HG03159 (cell line): ENCODE results near the gene SUCO.
"Not testable (repeated sequence)": the region's sequence is repeated elsewhere in the genome, so short reads cannot be mapped to it uniquely, and the experiment has no call there.

Experiments
- ATAC-seq: cut with Tn5 transposase; IDR thresholded peaks from one replicate; pipeline ENCODE4 v1.9.1; 2021; ENCODE audit warnings: mild to moderate bottlenecking, moderate library complexity; ENCODE audit not compliant: unreplicated experiment

SUCO gene, protein sequence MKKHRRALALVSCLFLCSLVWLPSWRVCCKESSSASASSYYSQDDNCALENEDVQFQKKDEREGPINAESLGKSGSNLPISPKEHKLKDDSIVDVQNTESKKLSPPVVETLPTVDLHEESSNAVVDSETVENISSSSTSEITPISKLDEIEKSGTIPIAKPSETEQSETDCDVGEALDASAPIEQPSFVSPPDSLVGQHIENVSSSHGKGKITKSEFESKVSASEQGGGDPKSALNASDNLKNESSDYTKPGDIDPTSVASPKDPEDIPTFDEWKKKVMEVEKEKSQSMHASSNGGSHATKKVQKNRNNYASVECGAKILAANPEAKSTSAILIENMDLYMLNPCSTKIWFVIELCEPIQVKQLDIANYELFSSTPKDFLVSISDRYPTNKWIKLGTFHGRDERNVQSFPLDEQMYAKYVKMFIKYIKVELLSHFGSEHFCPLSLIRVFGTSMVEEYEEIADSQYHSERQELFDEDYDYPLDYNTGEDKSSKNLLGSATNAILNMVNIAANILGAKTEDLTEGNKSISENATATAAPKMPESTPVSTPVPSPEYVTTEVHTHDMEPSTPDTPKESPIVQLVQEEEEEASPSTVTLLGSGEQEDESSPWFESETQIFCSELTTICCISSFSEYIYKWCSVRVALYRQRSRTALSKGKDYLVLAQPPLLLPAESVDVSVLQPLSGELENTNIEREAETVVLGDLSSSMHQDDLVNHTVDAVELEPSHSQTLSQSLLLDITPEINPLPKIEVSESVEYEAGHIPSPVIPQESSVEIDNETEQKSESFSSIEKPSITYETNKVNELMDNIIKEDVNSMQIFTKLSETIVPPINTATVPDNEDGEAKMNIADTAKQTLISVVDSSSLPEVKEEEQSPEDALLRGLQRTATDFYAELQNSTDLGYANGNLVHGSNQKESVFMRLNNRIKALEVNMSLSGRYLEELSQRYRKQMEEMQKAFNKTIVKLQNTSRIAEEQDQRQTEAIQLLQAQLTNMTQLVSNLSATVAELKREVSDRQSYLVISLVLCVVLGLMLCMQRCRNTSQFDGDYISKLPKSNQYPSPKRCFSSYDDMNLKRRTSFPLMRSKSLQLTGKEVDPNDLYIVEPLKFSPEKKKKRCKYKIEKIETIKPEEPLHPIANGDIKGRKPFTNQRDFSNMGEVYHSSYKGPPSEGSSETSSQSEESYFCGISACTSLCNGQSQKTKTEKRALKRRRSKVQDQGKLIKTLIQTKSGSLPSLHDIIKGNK (N-terminal part only)

DNA sequence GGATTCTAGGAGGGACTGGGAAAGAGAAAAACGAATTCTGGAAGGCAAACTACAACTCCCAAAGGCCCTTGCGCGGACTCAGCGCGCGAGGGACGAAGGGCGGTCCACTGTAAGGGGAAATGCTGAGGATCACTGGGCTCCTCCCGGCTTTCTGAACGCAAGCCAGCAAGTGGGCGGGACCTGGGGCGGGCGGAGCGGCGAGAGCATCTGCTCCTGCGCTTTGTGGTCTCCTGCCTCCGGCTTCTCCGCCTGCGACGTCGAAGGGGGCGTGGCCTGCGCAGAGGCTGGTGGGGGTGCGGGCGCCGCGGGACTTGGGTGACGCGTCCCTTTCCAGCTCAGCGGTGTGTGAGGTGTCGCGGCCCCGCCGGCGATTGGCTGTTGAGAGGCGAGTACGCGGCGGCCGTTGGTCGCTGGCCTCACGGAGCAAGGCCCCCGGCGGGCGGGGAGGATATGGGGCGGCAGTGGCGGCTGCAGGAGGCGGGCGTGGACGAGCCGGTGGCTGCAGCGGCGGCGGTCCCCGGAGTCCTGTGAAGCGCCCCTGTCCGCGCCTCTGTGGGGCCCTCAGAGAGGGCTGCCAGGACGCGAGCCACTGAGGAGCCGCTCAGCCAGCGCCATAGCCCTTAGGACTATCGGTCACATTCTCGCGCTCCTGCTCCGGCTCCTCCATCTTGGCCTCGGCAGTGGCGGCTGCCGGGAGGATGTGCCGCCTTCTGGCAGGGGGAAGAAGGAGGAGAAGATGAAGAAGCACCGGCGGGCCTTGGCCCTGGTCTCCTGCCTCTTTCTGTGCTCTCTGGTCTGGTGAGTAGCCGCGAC is at the start of gene SUCO:
Gene SUCO (plus strand): TSS at position 451 of the 813 bp plus-strand sequence. CDS start 286 bp downstream, at position 737.
- peak; percentile 83 for ATAC-seq

DNA sequence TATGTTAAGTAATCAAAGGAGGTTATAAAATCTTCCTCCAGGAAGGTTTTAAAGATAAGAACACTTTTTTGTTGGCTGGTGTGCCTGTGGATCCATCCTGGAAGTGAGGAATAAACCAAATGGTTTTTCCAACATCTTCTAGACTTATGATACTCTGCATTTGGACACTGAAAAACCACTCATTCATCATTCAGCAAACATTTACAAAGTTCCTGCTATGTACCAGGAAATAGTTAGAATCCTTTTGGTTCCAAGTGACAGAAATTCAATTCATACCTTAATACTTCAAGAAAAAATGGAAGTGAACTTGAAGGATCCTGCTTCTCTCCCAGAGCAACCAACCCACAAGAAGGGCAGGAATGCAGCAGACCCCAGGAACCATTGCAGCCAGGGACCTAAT is 49.5 kb upstream of the SUCO start:
- no peak for ATAC-seq

DNA sequence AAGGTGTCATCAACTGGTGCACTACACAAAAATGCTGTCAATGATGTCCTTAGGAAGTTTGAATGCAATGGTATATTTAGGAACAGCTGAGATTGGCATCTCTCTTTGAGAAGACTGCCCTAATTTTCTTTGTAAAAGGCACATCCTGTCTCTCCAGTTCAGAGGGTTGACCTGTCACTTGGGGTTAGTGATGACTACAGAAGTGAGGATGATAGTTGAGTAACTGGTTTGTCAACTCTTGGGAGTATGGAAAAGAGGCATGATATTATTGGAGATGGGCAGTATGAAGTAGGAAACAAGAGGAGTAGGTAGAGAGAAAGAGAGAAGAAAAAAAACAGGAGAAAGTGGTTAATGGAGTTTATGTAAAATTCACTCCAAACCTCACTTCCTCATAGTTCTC is 48.7 kb upstream of the SUCO start:
- ATAC-seq: no peak

DNA sequence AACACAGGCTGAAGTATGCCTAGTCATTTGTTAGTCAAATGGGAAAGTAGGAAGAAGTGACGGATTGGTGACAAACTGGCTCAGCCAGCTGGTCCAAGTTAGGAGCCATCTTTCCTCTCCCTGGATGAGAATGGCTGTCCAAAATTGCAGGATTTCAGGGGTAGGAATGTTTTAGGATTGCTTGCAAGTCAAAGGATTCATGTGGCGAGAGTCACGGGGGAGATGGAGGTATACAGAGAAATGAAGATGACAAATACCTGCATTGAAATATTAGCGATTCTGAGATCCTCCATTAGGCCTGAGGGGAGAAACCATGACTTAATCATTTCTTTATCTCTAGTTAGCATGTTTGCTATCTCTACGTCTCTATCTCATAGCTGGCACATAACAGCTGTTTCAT is 47.3 kb upstream of the SUCO start:
- ATAC-seq: no peak

DNA sequence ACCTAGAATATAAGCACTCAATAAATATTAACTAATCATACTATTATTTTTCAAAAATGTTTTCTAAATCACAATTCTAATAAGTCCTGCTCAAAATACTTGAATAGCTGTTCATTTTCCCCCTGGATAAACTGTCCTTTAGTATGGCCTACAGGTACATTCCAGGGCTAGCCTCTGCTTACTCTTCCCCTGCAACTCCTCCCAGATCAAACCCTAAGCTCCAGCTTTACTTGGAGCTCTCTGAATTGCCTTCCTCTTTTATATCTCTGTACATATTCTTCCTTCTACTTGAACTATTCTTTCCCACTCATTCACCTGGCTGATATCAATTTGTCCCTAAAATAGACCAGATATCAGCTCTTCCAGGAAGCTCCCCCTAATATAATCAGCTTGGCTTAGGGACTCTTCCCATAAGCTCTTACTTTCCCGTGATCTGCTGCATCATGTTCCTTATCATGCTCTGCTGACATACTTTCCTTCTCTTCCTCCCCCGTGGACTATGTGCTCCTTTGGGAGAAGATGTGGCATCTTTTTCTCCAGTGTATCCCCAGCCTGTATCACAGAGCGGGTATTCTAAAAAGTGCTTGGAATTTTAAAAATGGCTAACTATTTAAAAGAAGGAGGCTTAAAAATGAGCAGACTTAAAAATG is 46.0 kb upstream of the SUCO start:
- ATAC-seq: no peak

DNA sequence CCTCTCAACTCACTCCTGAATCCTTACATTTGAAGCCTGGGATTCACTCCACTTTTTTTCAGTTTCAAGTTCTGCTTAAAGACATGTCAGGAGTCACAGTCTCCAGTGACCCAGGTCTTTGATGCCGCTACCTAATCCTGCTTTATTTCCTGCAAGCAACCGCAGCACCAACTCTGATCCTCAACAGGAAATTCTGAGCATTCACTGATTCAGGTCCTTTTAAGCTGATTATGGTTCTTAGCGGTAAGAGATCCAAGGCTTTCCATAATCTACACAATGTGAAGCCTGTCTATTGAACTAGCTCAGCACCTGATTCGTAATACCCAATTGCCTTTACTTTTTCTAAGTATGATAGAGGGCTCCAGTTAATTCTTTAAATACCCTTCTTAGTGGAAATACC is 45.4 kb upstream of the SUCO start:
- no peak for ATAC-seq

DNA sequence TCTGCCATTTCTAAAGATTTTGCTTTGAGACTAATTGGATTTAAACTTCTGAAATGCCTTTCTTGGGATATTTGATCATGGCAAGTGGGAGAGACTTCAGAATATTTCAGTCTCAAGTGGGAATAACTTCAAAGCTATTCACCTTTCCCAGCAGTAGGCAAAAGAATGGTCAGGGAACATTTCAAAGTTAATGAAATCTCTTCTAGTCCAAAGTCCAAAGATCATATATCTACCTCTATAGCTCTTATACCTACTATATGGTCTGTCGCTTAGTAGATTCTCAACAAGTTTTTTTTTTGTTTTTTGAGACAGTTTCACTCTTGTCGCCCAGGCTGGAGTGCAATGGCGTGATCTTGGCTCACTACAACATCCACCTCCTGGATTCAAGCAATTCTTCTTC is 44.6 kb upstream of the SUCO start:
- no peak for ATAC-seq

DNA sequence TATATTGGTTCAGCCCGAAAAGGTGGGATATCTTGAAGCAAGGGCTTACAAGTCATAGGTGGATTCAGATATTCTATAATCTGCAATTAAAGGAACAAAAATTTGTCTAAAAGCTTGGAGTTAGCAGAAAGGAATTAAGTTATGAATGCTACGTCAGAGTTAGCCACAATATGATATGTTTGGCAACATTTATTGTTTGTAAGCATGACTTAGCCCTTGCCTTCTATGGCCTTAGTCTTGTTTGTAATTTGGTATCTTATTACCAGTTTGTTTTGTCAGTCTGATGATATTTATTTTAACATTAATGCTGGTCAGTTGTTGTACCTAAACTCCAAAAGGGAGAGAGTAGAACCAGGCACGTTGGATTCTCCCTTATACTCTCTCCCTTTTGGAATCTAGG is 43.1 kb upstream of the SUCO start:
- ATAC-seq: no peak

DNA sequence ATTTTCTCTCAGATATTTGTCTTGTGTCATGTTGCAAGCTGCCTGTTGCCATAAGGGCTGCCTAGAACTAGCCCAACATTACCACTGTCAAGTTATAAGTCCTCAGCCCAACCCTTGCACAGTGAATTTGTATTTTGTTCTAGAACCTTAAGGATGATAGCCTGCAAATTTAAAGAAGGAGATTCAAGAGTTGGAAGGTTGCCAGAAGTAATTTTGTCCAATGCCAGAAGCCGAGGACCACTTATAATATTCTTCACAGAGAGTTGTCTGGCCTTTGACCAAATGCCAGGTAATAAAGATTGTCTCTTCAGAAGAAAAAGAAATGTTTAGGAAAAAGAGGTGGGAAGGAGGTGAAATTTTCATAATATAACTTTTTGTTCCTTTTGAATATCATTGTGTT is 40.5 kb upstream of the SUCO start:
- ATAC-seq: no peak

DNA sequence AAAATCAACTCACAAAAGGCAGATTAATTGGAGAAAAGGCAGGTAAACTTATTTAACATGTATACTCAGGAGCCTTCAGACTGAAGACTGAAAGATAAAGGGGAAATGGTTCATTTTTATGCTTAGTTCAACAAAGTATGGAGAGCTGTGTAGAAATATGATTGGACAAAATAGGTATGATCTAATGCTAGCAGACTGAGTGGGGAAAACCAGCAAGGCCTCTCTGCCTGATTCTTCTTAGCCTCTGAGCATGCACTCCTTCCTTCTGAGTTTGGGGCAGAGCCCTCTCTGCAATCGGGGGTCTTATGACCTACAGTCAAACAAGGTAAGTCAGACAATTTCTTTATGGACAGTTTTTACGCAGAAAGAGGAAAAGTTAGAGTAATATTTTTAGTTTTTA is 38.8 kb upstream of the SUCO start:
- no peak for ATAC-seq

DNA sequence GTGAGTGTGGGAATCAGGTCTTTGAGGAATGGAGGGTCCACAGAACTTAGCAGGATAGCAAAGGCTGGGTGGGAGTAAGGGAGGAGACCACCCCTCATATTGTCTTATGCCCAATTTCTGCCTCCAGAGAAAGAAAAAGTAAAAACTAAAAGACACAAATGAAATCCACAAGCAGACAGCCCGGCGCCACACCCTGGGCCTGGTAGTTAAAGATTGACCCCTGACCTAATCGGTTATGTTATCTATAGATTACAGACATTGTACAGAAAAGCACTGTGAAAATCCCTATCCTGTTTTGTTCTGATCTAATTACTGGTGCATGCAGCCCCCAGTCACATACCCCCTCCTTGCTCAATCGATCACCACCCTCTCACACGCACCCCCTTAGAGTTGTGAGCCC is 36.8 kb upstream of the SUCO start:
- not testable (repeated sequence) for ATAC-seq

DNA sequence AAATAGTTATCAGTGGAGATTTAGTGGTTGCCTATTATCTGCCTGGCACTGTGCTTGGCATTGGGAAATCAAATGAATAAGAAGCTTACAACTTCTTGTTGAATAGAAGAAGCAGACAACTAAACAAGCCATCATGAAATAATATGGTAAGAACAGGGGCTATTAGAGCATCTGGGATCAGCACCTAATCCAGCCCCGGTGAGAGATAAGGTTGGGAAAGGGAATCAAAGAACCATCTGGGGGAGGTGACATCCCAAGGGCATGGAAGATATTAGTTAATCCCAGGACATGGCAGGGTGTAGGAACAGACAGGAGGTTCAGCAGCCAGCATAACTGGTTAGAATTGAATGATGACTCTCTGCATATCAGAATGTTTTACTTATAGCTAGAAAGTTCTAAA is 36.3 kb upstream of the SUCO start:
- no peak for ATAC-seq

DNA sequence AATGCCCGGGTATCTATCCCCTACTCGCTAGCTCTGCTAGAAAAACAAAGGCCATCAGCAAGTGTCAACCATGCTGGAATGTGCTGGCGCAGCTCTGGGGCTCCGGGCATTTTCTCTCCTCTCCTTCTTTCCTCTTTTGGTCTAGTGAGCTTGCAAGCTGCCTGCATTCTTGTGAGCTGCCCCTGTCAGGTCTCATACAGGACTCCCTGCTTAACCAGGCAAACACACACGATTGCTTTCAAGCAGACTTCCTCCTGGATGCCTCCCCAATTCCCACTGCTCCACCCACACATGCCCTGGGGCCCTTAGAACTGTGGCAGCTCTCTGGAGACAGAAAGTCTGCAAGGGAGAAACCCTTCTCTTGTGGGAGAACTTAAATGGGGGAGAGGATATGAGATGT is 35.7 kb upstream of the SUCO start:
- no peak for ATAC-seq

DNA sequence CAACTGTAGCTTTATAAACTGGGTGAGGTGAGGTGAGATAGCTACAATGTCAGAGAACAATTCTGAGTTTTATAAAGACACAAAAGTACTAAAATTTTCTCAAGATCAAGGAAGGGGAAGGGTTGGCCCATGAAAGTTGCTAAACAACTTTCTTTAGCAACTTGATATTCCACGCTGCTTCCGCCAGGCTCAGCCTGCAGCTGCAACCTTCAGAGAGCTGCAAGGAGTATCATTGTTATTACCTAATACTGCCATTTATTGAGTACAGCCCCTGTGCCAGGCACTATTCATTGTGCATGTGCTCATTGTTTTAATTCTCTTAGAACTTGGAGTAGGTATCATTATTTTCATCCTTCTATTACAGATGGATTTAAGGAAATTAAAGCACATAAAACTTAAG is 34.1 kb upstream of the SUCO start:
- no peak for ATAC-seq

DNA sequence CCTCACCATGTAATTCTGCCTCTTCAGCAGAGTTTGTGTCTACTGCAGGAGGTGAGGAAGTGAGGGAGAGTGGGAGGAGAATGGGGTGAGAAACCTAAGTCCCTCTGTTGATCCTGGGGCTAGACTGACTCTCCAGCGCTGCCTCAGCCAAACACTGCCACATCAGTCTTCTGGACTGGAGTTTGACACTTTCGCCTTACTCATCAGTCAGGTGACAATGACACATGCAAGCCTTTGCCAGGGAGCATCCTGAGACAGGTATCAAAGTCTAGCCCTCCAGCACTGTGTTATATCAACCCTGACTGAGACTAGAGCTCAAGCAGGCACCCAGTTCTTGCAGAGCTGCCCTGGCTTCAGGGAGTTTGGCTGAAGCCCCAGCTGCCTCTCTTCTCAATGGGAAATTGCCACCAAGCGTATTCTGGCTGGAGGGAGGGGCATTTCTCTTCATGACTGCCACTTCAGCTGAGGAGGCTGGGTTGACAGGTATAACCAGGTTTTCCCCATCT is 33.3 kb upstream of the SUCO start:
- no peak for ATAC-seq

DNA sequence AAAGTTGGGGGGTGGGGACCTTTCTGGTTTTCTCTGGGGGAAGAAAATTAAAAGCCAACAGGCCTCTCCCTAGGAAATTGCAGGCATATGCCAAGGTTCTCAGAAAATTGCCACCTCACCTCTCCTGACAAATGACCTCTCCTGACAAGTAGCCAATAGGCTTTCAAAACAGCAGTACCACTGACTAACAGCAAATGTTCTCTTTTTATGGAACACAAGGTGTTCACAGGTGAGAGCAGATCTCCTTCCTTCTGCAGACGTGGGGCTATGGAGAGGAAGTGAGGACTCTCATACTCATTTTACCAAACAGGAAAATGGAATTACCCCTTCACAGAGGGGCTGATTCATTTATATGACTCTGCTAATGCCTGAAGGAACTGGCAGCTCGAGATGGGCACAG is 32.7 kb upstream of the SUCO start:
- ATAC-seq: no peak

DNA sequence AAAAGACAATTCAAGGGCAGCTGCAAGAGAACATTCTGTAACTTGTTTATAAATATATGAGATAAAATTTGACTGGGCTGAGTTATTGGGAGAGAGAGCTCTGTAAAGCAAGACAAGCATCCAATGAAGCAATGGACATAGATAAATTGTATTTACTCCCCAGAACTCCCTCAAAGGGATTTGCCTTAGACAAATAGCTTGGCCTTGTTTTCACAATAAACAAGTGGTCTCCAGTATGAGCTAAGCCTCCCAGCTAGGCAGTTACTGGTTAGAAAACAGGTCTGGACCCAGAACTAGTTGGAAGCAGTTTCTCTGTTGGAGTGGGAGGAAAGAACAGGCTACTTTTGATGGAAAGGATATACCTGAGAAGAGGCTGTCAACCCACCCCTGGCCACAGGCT is 25.2 kb upstream of the SUCO start:
- no peak for ATAC-seq

DNA sequence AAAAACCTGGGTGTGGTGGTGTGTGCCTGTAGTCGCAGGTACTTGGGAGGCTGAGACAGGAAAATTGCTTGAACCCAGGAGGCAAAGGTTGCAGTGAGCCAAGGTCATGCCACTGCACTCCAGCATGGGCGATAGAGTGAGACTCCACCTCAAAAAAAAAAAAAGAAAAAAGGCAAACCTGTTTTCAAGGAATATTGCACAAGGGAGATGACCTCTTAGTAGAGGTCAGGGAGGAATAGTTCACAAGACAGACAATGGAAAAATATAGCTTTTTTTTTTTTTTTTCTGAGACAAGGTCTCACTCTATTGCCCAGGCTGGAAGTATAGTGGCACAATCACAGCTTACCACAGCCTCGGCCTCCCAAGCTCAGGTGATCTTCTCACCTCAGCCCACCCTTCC is 22.5 kb upstream of the SUCO start:
- no peak for ATAC-seq

DNA sequence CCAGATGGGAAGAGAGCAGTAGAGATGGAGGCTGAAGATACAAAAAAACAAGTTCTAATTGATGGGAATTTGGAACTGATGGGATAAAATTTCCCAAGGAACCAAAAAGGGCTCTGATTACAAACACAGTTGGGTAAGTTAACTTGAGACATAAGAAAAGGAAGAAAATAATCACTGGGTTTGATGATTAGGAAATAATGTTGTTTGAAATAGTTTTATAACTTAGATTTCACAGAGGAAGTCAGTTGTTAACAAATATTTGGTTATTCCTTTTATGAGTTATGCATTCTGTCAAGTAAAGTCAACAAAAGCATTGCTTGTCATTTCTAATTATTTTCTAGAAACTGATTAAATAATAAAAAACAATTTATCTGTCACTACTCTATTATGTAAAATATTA is 20.4 kb upstream of the SUCO start:
- no peak for ATAC-seq

DNA sequence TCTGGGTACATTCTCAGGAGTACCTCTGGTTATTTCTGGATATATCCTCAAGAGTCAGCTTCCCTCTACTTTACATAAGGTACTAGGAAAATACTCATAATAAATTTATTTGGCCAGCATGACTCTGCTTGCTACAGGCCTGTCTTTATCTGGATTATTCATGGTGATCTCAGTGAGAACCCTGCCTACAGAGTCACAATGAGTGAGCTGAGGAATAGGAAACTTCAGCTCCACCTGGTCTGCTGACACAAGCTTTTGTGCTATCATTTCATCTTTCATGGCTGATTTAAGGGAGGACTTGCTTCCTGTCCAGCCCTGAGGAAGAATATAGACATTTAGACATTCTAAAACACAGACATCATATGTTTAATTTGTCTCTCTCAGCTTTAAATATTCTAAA is 19.5 kb upstream of the SUCO start:
- no peak for ATAC-seq
